Measurements from ENCODE around the gene GABBR2. TPM values are rescaled to one million over a fixed set of nuclear protein-coding genes. Genes with fewer than 3 reads are reported as not detected.

GABBR2 gene
- polyA plus RNA-seq, 1 of the 3 experiments (the other 2 are of a cell fraction) = not detected

DNA sequence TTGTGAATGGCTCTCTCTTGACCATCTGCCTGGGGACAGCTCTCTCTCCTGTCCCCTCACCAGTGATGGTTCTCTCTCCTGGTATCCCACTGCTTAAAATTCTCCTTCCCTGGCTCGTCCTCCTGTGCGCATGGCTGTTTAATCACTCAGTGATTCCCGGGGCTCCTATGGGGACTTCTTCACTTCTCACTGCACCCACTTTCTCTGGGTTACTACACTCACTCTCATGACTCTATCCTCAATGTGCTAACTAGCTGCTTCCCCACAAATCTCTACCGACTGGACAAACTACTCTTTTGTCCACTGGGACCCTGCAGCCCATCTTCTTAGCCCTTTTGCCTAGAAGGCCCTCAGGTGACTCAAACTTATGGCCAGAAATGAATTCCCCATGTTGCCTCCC, 364.2 kb downstream of the GABBR2 start:
- Histone ChIP-seq H3F3A (replicated peaks; ENCODE audit: insufficient read depth) (no peaks in the 10 kb centered on the region), H3K79me2 (ENCODE audit: insufficient read depth) (no peaks in the 10 kb centered on the region), H3K4me3 (ENCODE audit: low read depth in 2 of 2, low read length in 1 of 2) (no peak overlapping the region), H4K20me1 (ENCODE audit: insufficient read depth) (no peaks in the 10 kb centered on the region), H3K4me2 (no peak overlapping the region), H3K9me2 (no peaks in the 10 kb centered on the region), H3K9me3 (no peaks in the 10 kb centered on the region), H3K27me3 (ENCODE audit: insufficient read depth) (peaks cover 14% of the 10 kb centered on the region; the same call in 1 of the 2 replicates), H2AFZ (ENCODE audit: low read depth) (no peak overlapping the region), H3K9ac (no peak overlapping the region), H3K36me3 (replicated peaks in 1 of 2; ENCODE audit: control insufficient read depth in 1 of 2, insufficient read depth in 2 of 2, low read length in 1 of 2) (no peaks in the 10 kb centered on the region), H3K4me1 (ENCODE audit: control insufficient read depth in 1 of 2, insufficient read depth in 2 of 2, low read depth in 1 of 2, low read length in 1 of 2) (peaks cover 0 to 2% of the 10 kb centered on the region in 2 experiments; a peak in 1 of 4 replicates), H3K27ac (ENCODE audit: low read depth in 2 of 2, low read length in 1 of 2) (no peak overlapping the region)
- CTCF ChIA-PET = interaction anchor here (1.2 to 1.3 kb wide), 3 partner anchors 19 to 29 kb away, joined by 3 to 4 read pairs (median 3); no protein-coding TSS in a partner anchor
- no peak for TF ChIP-seq RFX5 (IDR thresholded peaks at IDR 0.05; ENCODE audit: low read length)
- TF ChIP-seq, protein P1, sequence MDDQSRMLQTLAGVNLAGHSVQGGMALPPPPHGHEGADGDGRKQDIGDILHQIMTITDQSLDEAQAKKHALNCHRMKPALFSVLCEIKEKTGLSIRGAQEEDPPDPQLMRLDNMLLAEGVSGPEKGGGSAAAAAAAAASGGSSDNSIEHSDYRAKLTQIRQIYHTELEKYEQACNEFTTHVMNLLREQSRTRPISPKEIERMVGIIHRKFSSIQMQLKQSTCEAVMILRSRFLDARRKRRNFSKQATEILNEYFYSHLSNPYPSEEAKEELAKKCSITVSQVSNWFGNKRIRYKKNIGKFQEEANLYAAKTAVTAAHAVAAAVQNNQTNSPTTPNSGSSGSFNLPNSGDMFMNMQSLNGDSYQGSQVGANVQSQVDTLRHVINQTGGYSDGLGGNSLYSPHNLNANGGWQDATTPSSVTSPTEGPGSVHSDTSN (IDR thresholded peaks at IDR 0.05) = no peak
- TF ChIP-seq EZH2phosphoT487 (IDR thresholded peaks at IDR 0.05; ENCODE audit: borderline replicate concordance, low read depth) = no peak
- TF ChIP-seq MXI1 (IDR thresholded peaks at IDR 0.05; ENCODE audit: low read depth, low read length) = no peak
- no peak for TF ChIP-seq RAD21 (IDR thresholded peaks at IDR 0.05; ENCODE audit: low read length)
- TF ChIP-seq SMC3 (IDR thresholded peaks at IDR 0.05; ENCODE audit: low read depth, low read length) = no peak
- TF ChIP-seq FOXJ3 (CRISPR knock-in tag; IDR thresholded peaks at IDR 0.05) = no peak
- DNase-seq = no peak
- WGBS (ENCODE audit: low lambda C conversion rate) = 28% methylated on average over 4 of the region's 4 CpGs
- POLR2A ChIA-PET = no interaction called here

DNA sequence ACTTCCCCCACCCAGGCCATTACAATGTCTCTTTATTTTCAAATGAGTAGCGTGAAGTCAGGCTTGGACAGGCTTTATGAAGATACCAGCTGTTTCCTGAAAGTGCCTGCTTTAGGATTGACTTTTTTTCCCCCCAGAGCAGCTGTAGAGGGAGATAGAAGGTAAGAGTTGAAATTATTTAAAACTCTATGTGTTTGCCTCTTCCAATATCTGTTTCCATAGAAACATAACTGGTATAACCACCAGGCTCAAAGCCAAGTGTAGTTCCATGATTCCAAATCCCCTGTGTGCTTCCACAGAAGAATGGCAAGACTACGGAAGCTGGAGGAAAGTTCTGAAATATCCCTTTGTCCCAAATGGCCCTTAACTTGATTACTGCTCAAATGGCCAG, 365.9 kb downstream of the GABBR2 start:
- Histone ChIP-seq H3K4me3 (ENCODE audit: low read depth in 2 of 2, low read length in 1 of 2) (no peak overlapping the region), H3K9me2 (no peaks in the 10 kb centered on the region), H3K27ac (ENCODE audit: low read depth in 2 of 2, low read length in 1 of 2) (no peak overlapping the region), H3K79me2 (ENCODE audit: insufficient read depth) (no peaks in the 10 kb centered on the region), H3F3A (replicated peaks; ENCODE audit: insufficient read depth) (no peaks in the 10 kb centered on the region), H3K4me2 (no peak overlapping the region), H3K4me1 (ENCODE audit: control insufficient read depth in 1 of 2, insufficient read depth in 2 of 2, low read depth in 1 of 2, low read length in 1 of 2) (peaks cover 0 to 2% of the 10 kb centered on the region in 2 experiments; a peak in 1 of 4 replicates), H3K36me3 (replicated peaks in 1 of 2; ENCODE audit: control insufficient read depth in 1 of 2, insufficient read depth in 2 of 2, low read length in 1 of 2) (no peaks in the 10 kb centered on the region), H3K9ac (no peak overlapping the region), H3K27me3 (ENCODE audit: insufficient read depth) (peaks cover 10% of the 10 kb centered on the region; the same call in 1 of the 2 replicates), H2AFZ (ENCODE audit: low read depth) (no peak overlapping the region), H4K20me1 (ENCODE audit: insufficient read depth) (no peaks in the 10 kb centered on the region), H3K9me3 (no peaks in the 10 kb centered on the region)
- 59% methylated on average over 2 of the region's 2 CpGs for WGBS (ENCODE audit: low lambda C conversion rate)
- ChIA-PET CTCF (interaction anchor here (2.4 kb wide), 1 partner anchor 28 kb away, joined by 10 read pairs; no protein-coding TSS in a partner anchor), POLR2A (no interaction called here)
- no peak for DNase-seq
- no peak for TF ChIP-seq RAD21 (IDR thresholded peaks at IDR 0.05; ENCODE audit: low read length)
- no peak for TF ChIP-seq NFIC (IDR thresholded peaks at IDR 0.05; ENCODE audit: borderline replicate concordance)
- TF ChIP-seq TAF1 (IDR thresholded peaks at IDR 0.05; ENCODE audit: borderline replicate concordance, low read depth, low read length) = no peak
- TF ChIP-seq YY1 (IDR thresholded peaks at IDR 0.05; ENCODE audit: low read depth) = no peak
- no peak for TF ChIP-seq MEF2A (IDR thresholded peaks at IDR 0.05; ENCODE audit: borderline replicate concordance, low read depth)
- no peak for TF ChIP-seq ELF1 (IDR thresholded peaks at IDR 0.05)
- no peak for TF ChIP-seq SMC3 (IDR thresholded peaks at IDR 0.05; ENCODE audit: low read depth, low read length)
- no peak for TF ChIP-seq FOXJ3 (CRISPR knock-in tag; IDR thresholded peaks at IDR 0.05)
- TF ChIP-seq, protein P2, sequence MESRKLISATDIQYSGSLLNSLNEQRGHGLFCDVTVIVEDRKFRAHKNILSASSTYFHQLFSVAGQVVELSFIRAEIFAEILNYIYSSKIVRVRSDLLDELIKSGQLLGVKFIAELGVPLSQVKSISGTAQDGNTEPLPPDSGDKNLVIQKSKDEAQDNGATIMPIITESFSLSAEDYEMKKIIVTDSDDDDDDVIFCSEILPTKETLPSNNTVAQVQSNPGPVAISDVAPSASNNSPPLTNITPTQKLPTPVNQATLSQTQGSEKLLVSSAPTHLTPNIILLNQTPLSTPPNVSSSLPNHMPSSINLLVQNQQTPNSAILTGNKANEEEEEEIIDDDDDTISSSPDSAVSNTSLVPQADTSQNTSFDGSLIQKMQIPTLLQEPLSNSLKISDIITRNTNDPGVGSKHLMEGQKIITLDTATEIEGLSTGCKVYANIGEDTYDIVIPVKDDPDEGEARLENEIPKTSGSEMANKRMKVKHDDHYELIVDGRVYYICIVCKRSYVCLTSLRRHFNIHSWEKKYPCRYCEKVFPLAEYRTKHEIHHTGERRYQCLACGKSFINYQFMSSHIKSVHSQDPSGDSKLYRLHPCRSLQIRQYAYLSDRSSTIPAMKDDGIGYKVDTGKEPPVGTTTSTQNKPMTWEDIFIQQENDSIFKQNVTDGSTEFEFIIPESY (IDR thresholded peaks at IDR 0.05; ENCODE audit: borderline replicate concordance, low read depth) = no peak
- no peak for TF ChIP-seq CHD2 (IDR thresholded peaks at IDR 0.05; ENCODE audit: low read length, partially characterized antibody)
- TF ChIP-seq RFX5 (IDR thresholded peaks at IDR 0.05; ENCODE audit: low read length) = no peak
- TF ChIP-seq SIN3A (IDR thresholded peaks at IDR 0.05; ENCODE audit: borderline replicate concordance, low read depth, low read length) = no peak
- TF ChIP-seq FOSL2 (IDR thresholded peaks at IDR 0.05; ENCODE audit: borderline replicate concordance, low read depth) = no peak
- no peak for TF ChIP-seq GABPA (IDR thresholded peaks at IDR 0.05; ENCODE audit: low read depth)
- TF ChIP-seq, protein P3, sequence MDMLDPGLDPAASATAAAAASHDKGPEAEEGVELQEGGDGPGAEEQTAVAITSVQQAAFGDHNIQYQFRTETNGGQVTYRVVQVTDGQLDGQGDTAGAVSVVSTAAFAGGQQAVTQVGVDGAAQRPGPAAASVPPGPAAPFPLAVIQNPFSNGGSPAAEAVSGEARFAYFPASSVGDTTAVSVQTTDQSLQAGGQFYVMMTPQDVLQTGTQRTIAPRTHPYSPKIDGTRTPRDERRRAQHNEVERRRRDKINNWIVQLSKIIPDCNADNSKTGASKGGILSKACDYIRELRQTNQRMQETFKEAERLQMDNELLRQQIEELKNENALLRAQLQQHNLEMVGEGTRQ (IDR thresholded peaks at IDR 0.05; ENCODE audit: borderline replicate concordance, low read depth, low read length) = no peak
- TF ChIP-seq, protein P4, sequence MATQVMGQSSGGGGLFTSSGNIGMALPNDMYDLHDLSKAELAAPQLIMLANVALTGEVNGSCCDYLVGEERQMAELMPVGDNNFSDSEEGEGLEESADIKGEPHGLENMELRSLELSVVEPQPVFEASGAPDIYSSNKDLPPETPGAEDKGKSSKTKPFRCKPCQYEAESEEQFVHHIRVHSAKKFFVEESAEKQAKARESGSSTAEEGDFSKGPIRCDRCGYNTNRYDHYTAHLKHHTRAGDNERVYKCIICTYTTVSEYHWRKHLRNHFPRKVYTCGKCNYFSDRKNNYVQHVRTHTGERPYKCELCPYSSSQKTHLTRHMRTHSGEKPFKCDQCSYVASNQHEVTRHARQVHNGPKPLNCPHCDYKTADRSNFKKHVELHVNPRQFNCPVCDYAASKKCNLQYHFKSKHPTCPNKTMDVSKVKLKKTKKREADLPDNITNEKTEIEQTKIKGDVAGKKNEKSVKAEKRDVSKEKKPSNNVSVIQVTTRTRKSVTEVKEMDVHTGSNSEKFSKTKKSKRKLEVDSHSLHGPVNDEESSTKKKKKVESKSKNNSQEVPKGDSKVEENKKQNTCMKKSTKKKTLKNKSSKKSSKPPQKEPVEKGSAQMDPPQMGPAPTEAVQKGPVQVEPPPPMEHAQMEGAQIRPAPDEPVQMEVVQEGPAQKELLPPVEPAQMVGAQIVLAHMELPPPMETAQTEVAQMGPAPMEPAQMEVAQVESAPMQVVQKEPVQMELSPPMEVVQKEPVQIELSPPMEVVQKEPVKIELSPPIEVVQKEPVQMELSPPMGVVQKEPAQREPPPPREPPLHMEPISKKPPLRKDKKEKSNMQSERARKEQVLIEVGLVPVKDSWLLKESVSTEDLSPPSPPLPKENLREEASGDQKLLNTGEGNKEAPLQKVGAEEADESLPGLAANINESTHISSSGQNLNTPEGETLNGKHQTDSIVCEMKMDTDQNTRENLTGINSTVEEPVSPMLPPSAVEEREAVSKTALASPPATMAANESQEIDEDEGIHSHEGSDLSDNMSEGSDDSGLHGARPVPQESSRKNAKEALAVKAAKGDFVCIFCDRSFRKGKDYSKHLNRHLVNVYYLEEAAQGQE (IDR thresholded peaks at IDR 0.05; ENCODE audit: low read depth, low read length) = no peak
- no peak for TF ChIP-seq TCF12 (IDR thresholded peaks at IDR 0.05)
- TF ChIP-seq FOXM1 (IDR thresholded peaks at IDR 0.05; ENCODE audit: low read depth) = no peak
- TF ChIP-seq NRF1 (IDR thresholded peaks at IDR 0.05; ENCODE audit: low read depth, low read length) = no peak
